Right ventricle myocardium inferior (tissue), 1 donor: ENCODE results near the gene LILRA1. TPM values are rescaled to one million over a fixed set of nuclear protein-coding genes. Genes with fewer than 3 reads are reported as not detected.

ENCODE experiments used
- ATAC-seq: fragments of 200-7000 bp; cut with Tn5 transposase; one replicate; pipeline ENCODE4 v1.9.1; 2020; ENCODE audit warnings: mild to moderate bottlenecking, moderate library complexity
- DNase-seq: peaks from one replicate; pipeline ENCODE4 v3.0.0; 2021; ENCODE audit errors: missing footprints
- intact Hi-C: fragments of 100-400 bp; cut with DNase I; formaldehyde crosslinking; loops from one replicate; pipeline ENCODE4 v1.11.0; 2022
- microRNA-seq: library from miRNA; unstranded; fragments of <30 nt; microRNA quantifications from one replicate; pipeline ENCODE4 v1.2.0, GENCODE V29; 2020
- total RNA-seq: library from RNA; stranded (reverse); fragmentation: NEBNext Ultra II Directional; extraction: Animal tissue kit (Norgen Biotek cat#: 25700); gene quantifications from one replicate; pipeline ENCODE4 v1.2.1, GENCODE V29; 2021
- donor health status: DM: no; HTN: yes; CAD: no; lungs with severe emphysema.

Gene LILRA1
- total RNA-seq, 1 donor from 2014 or later = 0.92 TPM

- no peak for ATAC-seq
- no peak for DNase-seq
- intact Hi-C loops = no loop called here
These were observed 54.7 kb downstream of the LILRA1 start for GRCh38 chr19:54648129-54648528.

GRCh38 chr19:54650108-54650655, 56.8 kb downstream of the LILRA1 start:
- no peak for DNase-seq

More at GRCh38 chr19:54650108-54650655, 56.8 kb downstream of the LILRA1 start:
- ATAC-seq = no peak
- intact Hi-C loops = no loop called here

Small RNA genes within 50 kb of the gene (microRNA-seq; reads per million reads assigned to microRNA genes)
- gene MIR8061 = not detected

Other genes starting within 250 kb of the LILRA1 start
- 9.1 TPM for gene LAIR1, start 228.7 kb upstream of the LILRA1 start, total RNA-seq
- gene TTYH1, start 178.2 kb upstream of the LILRA1 start, total RNA-seq = 2.8 TPM
- 59.0 TPM for gene LENG8, start 144.4 kb upstream of the LILRA1 start, total RNA-seq
- 1.8 TPM for gene LENG9, start 129.9 kb upstream of the LILRA1 start, total RNA-seq
- 8.9 TPM for gene CDC42EP5, start 120.3 kb upstream of the LILRA1 start, total RNA-seq
- gene LAIR2, start 90.8 kb upstream of the LILRA1 start, total RNA-seq = not detected
- 3.1 TPM for gene LILRA2, start 19.8 kb upstream of the LILRA1 start, total RNA-seq
- gene LILRB1, start 36.9 kb downstream of the LILRA1 start, total RNA-seq = 1.8 TPM
- 5.0 TPM for gene LILRB4, start 69.4 kb downstream of the LILRA1 start, total RNA-seq
- not detected for gene KIR3DL3, start 130.8 kb downstream of the LILRA1 start, total RNA-seq
- gene KIR2DL3, start 144.9 kb downstream of the LILRA1 start, total RNA-seq = not detected
- gene KIR2DL1, start 176.2 kb downstream of the LILRA1 start, total RNA-seq = not detected
- not detected for gene KIR2DL4, start 210.0 kb downstream of the LILRA1 start, total RNA-seq
- not detected for gene KIR3DL1, start 222.8 kb downstream of the LILRA1 start, total RNA-seq
- gene KIR2DS4, start 239.0 kb downstream of the LILRA1 start, total RNA-seq = not detected